ENCODE results near the gene SLC25A42. TPM values are rescaled to one million over a fixed set of nuclear protein-coding genes. Genes with fewer than 3 reads are reported as not detected.

Gene SLC25A42
- total and polyA plus RNA-seq, 2 of the 4 experiments (the other 2 are of a cell fraction) = 2.0 to 9.9 TPM

- Histone ChIP-seq H2AK9ac (replicated peaks; ENCODE audit: low read depth, low read length, poor library complexity) (no peak overlapping the region), H2BK20ac (ENCODE audit: low read depth, low read length) (no peak overlapping the region), H3K36me3 (ENCODE audit: control insufficient read depth, insufficient read depth, low read length) (peaks cover 6% of the 10 kb centered on the region), H4K5ac (ENCODE audit: low read depth, low read length) (no peak overlapping the region), H3K14ac (replicated peaks; ENCODE audit: low read depth, low read length) (no peak overlapping the region), H3K27ac (ENCODE audit: insufficient read depth, low read length) (no peak overlapping the region), H3K56ac (ENCODE audit: extremely low read depth, insufficient read depth, low read length) (no peak overlapping the region), H3K27me3 (ENCODE audit: control insufficient read depth, insufficient read depth, low read length) (no peaks in the 10 kb centered on the region), H3K4me2 (ENCODE audit: low read depth, low read length) (no peak overlapping the region), H3K79me1 (ENCODE audit: low read depth in 1 of 2, low read length in 2 of 2) (no peaks in the 10 kb centered on the region), H2BK120ac (ENCODE audit: low read depth, low read length) (no peak overlapping the region), H4K8ac (ENCODE audit: low read depth in 2 of 2, low read length in 2 of 2) (no peak overlapping the region), H2BK15ac (ENCODE audit: low read depth, low read length) (no peak overlapping the region), H3K9me3 (ENCODE audit: control insufficient read depth, insufficient read depth, low read length) (no peaks in the 10 kb centered on the region), H3K4me3 (ENCODE audit: insufficient read depth, low read depth, low read length) (no peak overlapping the region), H3K4ac (ENCODE audit: low read depth, low read length) (no peak overlapping the region), H3K9ac (ENCODE audit: low read depth, low read length) (no peak overlapping the region), H4K20me1 (ENCODE audit: insufficient read depth, low read length) (no peaks in the 10 kb centered on the region), H2AFZ (replicated peaks; ENCODE audit: low read length, poor library complexity) (no peak overlapping the region), H3K9me1 (ENCODE audit: insufficient read depth, low read length) (no peaks in the 10 kb centered on the region; the same call in 1 of the 2 replicates), H2BK5ac (ENCODE audit: low read depth, low read length, poor library complexity, severe bottlenecking) (no peak overlapping the region), H3K18ac (ENCODE audit: low read depth, low read length) (no peak overlapping the region), H3K23ac (ENCODE audit: low read depth, low read length) (no peak overlapping the region), H2AK5ac (ENCODE audit: low read depth, low read length) (no peak overlapping the region), H4K91ac (ENCODE audit: insufficient read depth, low read depth, low read length) (no peak overlapping the region), H3K4me1 (ENCODE audit: control insufficient read depth, insufficient read depth, low read length) (no peaks in the 10 kb centered on the region)
- intact Hi-C loops (cut with micrococcal nuclease) (no loop called here), in situ Hi-C loops (cut with MboI; ENCODE audit: low sequenced_read_pairs) (no loop called here), dilution Hi-C loops (cut with HindIII; ENCODE audit: low sequenced_read_pairs, unreplicated experiment) (no loop called here)
- ATAC-seq (ENCODE audit: low read depth) = peak; percentile 37; the same call in 1 of the 2 replicates
- TF ChIP-seq CHD1 (IDR thresholded peaks at IDR 0.05; ENCODE audit: low read depth, low read length) (no peak), RCOR1 (IDR thresholded peaks at IDR 0.05; ENCODE audit: insufficient replicate concordance, low read length) (no peak), RAD21 (IDR thresholded peaks at IDR 0.05; ENCODE audit: low read length) (no peak), POLR2A (IDR thresholded peaks at IDR 0.05; ENCODE audit: low read depth, low read length) (no peak)
- TF ChIP-seq, protein P1, sequence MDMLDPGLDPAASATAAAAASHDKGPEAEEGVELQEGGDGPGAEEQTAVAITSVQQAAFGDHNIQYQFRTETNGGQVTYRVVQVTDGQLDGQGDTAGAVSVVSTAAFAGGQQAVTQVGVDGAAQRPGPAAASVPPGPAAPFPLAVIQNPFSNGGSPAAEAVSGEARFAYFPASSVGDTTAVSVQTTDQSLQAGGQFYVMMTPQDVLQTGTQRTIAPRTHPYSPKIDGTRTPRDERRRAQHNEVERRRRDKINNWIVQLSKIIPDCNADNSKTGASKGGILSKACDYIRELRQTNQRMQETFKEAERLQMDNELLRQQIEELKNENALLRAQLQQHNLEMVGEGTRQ (IDR thresholded peaks at IDR 0.05; ENCODE audit: low read depth, low read length) = no peak
- TF ChIP-seq, protein P2, sequence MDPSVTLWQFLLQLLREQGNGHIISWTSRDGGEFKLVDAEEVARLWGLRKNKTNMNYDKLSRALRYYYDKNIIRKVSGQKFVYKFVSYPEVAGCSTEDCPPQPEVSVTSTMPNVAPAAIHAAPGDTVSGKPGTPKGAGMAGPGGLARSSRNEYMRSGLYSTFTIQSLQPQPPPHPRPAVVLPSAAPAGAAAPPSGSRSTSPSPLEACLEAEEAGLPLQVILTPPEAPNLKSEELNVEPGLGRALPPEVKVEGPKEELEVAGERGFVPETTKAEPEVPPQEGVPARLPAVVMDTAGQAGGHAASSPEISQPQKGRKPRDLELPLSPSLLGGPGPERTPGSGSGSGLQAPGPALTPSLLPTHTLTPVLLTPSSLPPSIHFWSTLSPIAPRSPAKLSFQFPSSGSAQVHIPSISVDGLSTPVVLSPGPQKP (IDR thresholded peaks at IDR 0.05; ENCODE audit: borderline replicate concordance, low read depth, low read length) = no peak
- no TSS peak for BruUV-seq (replicated peaks)
- CTCF ChIA-PET = no interaction called here
- WGBS, 2 experiments (ENCODE audit: extremely low coverage in 2 of 2, insufficient read length in 1 of 2) = 83% methylated on average over 5 of the region's 18 CpGs; no CpG with 5 or more reads in 1 of the 2 experiments
- POLR2A ChIA-PET (ENCODE audit: unreplicated experiment) = interaction anchor here (0.6 kb wide), 1 partner anchor 20 kb away, joined by 3 read pairs; no protein-coding TSS in a partner anchor
- DNase-seq = no peak
Observed at GRCh38 chr19:19098703-19099632, 35.2 kb downstream of the SLC25A42 start.
